A375 (cell line): ENCODE data around the gene ANGEL2. TPM values are rescaled to one million over a fixed set of nuclear protein-coding genes. Genes with fewer than 3 reads are reported as not detected.

Source experiments
- total RNA-seq: library from RNA; depleted of rRNA; stranded (reverse); fragments of >200 nt; shearing (Covaris generic); gene quantifications from 2 replicates; pipeline ENCODE4 v1.2.3, GENCODE V29; 2014; rRNA removed

ANGEL2 gene, protein sequence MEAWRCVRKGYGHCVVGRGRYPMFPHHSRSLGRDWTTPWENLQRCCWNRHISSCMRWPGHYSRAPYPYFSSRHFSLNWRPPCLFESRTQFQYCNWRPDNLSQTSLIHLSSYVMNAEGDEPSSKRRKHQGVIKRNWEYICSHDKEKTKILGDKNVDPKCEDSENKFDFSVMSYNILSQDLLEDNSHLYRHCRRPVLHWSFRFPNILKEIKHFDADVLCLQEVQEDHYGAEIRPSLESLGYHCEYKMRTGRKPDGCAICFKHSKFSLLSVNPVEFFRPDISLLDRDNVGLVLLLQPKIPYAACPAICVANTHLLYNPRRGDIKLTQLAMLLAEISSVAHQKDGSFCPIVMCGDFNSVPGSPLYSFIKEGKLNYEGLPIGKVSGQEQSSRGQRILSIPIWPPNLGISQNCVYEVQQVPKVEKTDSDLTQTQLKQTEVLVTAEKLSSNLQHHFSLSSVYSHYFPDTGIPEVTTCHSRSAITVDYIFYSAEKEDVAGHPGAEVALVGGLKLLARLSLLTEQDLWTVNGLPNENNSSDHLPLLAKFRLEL
- 39.9 and 44.6 TPM in 2 replicates for total RNA-seq

DNA sequence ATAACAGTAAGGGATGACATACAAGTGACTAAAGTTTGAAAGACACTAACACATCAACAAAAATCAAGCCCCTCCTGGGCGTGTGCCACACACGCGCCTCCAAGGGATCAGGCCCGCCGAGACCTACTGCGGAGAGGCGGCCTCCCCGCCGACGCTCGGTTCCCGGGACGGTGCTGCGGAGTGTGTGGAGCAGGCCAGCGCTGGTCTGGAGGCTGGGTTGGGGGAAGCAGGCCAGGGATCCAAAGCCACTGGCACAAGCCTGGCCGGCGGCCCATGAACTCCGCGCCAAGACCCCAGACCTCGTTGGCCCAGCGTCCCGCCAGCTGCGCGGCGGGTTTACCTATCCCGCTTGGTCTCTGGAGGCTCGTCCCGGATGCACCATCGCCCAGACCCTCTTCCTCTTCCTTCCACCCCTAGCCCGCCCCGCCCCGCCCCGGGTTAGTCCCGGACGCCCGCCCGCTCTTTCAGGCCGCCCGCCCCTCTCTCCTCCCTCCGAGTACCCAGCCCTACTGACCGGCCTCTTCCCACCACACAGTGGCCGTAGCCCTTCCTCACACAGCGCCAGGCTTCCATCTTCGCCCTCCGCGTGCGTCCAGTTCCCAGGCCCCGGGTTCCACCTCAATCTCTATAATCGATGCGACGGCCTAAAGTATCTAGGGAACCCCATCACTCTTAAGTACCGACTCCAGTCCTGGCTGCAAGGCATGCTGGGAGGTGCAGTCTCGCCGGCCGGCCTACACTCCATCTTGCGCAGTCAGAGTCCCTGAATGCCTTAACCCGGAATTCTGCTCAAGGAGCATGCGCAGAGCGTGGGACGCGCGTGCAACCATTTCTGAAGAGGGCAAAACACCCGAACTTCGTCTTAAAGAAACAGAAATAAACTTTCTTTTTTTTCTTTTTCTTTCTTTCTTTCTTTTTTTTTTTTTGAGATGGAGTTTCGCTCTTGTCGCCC lies at the start of gene ANGEL2:
Gene ANGEL2, minus strand, starts transcription at position 769 of the 952 bp plus-strand sequence. Its CDS starts 196 bp downstream, at position 573.

DNA sequence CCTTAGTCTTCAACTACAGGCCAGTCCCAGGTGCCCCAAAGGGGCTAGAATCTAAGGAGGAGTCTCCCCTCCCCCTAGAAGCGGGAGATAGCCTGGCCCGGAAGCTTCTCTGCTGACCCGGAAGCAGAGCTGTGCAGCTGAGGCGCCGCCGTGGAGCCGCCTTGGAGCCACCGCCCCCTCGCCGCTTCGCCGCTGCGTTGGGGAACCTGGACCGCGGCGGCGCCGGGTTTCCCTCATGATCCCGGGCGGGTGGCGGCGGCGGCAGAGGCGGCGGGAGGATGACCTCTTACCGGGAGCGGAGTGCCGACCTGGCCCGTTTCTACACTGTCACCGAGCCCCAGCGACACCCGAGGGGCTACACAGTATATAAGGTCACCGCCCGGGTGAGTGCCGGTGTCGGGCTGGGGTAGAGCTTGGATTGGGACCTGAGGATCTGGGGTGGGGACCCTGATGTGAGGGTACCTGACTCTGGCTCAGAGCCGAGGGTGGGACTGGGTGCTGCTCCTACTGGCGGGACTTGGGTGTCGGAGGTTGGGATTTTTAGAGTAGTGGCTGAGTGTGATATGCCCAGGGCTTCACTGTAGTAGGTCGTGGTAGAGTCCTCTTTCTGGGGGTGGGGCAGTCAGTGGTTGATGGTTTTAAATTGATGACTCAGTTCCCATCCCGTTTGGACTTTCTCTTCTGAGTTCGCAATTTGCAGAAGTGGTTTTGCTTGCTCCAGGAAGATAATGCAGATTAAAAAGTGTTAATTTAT lies 35.6 kb upstream of the ANGEL2 start, which contains the start of gene RPS6KC1:
Gene RPS6KC1, plus strand, starts transcription at position 115 of the 754 bp plus-strand sequence. Its CDS starts 164 bp downstream, at position 279.

DNA sequence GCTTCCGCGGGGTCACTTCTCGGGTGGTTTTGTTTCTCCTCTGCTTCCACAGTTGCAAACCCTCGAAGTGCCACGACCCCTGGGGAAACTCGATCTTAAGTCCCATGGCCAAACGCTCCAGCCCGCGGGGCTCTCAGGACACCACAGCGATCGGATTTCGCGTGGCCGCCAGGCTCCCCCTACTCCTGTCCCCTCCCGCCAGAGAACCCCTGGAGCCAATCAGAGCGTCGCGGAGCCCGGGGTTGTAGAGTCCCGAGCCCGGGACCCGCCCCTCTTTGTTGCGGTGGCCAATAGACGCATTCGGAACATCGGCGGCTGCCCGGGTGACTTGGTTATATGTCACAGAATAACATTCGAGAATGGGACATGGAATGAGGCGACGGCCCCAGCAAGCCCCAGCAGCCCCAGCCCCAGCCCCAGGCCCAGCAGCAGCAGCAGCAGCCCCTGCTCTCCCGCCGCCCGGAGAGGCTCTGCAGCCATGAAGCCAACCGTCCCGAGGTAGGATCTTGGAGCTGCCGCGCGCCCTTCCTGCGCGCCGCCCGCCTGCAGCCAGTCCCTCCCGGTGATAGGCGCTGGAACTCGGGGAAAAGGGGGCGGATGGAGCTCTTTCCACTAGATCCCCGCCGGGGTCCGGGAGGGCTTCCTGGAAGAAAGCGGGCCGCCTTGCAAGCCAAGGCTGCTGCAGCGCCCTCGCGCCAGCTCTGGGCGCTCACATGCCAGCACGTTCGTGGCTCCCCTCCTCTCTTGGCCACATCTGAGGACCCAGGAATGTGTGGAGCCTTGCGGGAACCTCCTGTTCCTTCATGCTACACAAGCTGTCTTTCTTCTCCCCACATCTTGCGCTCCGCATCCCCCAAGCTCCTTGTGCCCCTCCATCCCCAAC lies 65.2 kb downstream of the ANGEL2 start, which contains the start of gene VASH2:
Gene VASH2, plus strand, starts transcription at position 299 of the 883 bp plus-strand sequence. CDS start 1,002 bp downstream, outside the sequence.

Other genes starting within 250 kb of the ANGEL2 start
- gene NSL1, start 224.1 kb downstream of the ANGEL2 start, total RNA-seq = 36.3 and 38.0 TPM in 2 replicates
- gene TATDN3, start 224.0 kb downstream of the ANGEL2 start, total RNA-seq = 20.1 and 21.6 TPM in 2 replicates
- not detected in 2 replicates for gene SPATA45, start 168.2 kb downstream of the ANGEL2 start, total RNA-seq
- 11.7 and 13.0 TPM in 2 replicates for gene FLVCR1, start 157.6 kb downstream of the ANGEL2 start, total RNA-seq
- 0.60 and 2.1 TPM in 2 replicates for gene VASH2, start 65.3 kb downstream of the ANGEL2 start, total RNA-seq
- gene RPS6KC1, start 35.4 kb upstream of the ANGEL2 start, total RNA-seq = 18.5 and 27.2 TPM in 2 replicates